HG02870 (cell line): ENCODE results near the gene COL6A2.
"Not testable (repeated sequence)": the region's sequence is repeated elsewhere in the genome, so short reads cannot be mapped to it uniquely, and the experiment has no call there.

Source experiments
- ATAC-seq: cut with Tn5 transposase; IDR thresholded peaks from one replicate; pipeline ENCODE4 v1.9.1; 2021; ENCODE audit warnings: mild to moderate bottlenecking, moderate library complexity; ENCODE audit not compliant: unreplicated experiment

COL6A2 gene

GRCh38 chr21:46097336-46098293 lies at the start of gene COL6A2:
Gene COL6A2 (plus strand): TSS chr21:46098112.
- ATAC-seq: no peak

DNA sequence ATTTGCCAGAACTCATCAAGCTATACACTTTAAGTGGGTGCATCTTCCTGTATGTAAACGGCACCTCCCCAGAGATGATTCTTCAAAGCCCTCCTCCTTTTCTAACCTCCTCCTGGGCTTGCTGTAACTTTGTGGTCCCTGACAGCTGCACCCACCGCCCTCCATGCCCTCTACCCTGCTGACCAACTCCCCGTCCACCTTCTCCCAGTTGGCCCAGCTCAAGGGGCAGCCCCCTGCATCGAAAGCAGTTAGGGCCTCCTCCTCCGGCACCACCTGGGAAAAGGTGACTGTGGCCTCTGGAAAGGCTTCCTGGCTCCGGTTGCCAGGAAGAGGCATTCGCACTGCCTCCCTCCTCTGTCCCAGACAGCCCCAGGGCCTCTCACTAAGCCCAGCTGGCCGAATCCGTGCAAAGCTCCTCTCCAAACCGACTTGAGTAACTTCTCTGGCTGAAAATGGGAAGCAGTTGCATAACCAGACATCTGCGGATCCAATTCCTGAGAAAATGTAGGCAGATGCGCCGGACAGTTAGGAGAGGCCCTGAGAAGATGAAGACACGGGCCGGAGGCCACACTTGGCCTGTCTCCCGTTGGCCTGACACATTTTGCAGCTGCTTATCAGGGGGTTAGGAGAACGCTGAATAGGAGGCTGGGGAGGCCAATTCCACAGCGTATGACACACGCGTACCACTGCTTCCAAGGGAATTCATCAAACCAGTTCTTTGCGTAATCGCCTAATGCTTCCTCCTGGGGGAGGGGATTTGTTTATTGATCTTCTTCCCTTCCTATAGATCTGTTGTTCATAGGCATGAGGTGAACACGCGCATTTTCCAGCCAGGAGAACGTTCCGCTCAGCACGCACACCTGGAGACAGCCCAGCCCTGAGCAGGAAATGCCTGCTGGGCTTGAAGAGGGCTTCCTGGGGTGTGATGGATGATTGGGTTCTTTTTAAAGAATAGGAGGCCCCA lies 48.7 kb upstream of the COL6A2 start:
- ATAC-seq: no peak

- ATAC-seq: no peak
These were observed 47.8 kb upstream of the COL6A2 start for GRCh38 chr21:46049890-46050667.

GRCh38 chr21:46050668-46051378 lies 47.1 kb upstream of the COL6A2 start:
- no peak for ATAC-seq

- ATAC-seq: no peak
These were observed 46.5 kb upstream of the COL6A2 start for GRCh38 chr21:46051379-46051770.

- ATAC-seq: no peak
These were observed 45.9 kb upstream of the COL6A2 start for GRCh38 chr21:46051821-46052675.

GRCh38 chr21:46052703-46053651 lies 44.9 kb upstream of the COL6A2 start:
- ATAC-seq: no peak

DNA sequence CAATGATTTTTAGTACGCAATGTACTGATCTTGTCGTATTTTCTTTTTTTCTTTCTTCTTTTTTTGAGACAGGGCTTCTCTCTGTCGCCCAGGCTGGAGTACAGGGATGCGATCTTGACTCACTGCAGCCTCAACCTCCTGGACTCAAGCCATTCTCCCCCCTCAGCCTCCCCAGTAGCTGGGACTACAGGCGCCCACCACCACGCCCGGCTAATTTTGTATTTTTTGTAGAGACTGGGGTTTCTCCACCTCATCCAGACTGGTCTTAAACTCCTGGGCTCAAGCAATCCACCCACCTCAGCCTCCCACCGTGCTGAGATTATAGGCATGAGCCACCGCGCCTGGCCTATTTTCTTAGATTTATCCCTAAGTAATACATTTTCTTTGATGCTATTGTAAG lies 43.9 kb upstream of the COL6A2 start:
- no peak for ATAC-seq

GRCh38 chr21:46054451-46054881 lies 43.4 kb upstream of the COL6A2 start:
- ATAC-seq: no peak

- no peak for ATAC-seq
These were observed 42.0 kb upstream of the COL6A2 start for GRCh38 chr21:46055863-46056281.

DNA sequence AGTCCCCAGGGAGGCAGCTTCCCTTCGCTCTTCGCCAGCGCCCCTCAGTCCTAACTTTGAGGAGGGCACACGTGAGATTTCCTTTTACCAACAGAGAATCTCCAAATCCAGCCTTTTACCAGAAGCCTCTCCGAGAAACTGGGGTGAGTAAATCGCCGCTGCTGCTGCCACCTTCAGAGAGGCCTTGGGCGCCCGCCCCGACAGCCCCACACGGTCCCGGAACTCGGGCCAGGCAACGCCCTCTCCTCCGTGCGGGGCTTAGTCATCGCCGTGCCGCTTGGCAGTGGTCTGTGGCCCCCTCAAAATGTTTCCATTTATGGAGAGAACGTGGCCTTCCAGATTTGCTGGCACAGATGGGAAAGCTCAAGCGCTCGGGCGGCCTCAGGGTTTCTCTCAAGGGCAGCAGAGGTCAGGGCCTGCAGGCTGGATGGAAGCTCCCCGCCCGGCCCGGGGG lies 41.4 kb upstream of the COL6A2 start:
- no peak for ATAC-seq

DNA sequence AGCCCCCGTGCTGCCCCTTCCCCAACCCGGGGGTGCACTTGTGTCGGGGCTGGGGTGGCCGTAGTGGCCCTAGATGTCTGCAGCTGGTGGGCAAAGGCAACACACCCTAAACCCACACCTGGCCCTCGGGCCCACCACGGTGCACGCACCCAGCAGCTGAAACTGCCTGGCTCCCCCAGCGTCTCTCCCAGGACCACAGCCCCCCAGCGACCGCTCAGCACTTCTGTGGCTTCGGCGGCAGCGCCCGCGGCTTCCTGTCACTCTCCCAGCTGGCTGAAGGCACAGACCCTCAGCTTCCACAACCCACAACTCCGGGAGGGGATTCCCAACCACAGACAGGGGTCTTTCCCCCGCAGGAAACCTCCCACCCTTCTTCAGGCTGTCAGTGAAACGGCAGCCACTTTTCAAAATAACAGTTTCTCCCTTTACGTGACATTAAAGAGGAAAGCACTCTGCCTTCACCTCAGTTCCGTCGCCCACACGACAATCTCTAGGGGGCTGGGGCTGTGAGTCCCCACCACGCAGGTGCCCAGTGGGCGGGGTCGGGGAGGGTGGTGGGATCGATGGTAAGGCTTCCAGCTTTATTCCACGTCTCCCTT lies 40.7 kb upstream of the COL6A2 start:
- no peak for ATAC-seq

GRCh38 chr21:46057710-46058241 lies 40.1 kb upstream of the COL6A2 start:
- no peak for ATAC-seq

DNA sequence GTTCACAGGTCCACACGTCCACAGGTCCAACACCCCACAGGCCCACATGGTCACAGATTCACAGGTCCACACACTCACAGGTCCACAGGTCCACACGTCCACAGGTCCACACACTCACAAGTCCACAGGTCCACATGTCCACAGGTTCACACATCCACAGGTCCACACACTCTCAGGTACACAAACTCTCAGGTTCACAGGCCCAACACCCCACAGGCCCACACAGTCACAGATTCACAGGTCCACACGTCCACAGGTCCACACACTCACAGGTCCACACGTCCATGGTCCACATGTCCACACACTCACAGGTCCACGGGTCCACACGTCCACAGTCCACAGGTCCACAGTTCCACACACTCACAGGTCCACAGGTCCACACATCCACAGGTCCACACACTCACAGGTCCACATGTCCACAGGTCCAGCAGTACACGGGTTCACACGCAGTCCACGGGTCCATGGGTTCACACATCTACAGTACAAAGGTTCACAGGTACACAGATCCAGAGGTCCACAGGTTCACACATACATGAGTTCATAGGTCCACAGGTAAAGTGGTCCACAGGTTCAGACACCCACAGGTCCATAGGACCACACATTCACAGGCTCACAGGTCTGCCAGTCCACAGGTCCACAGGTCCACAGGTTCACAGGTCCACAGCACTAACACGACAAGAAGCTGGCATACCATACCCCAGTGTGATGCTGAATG lies 39.3 kb upstream of the COL6A2 start:
- ATAC-seq: no peak

GRCh38 chr21:46059195-46059594 lies 38.7 kb upstream of the COL6A2 start:
- no peak for ATAC-seq

GRCh38 chr21:46059711-46060455 lies 38.0 kb upstream of the COL6A2 start:
- not testable (repeated sequence) for ATAC-seq
